ENCODE measurements around the gene RAB7A. TPM values are rescaled to one million over a fixed set of nuclear protein-coding genes. Genes with fewer than 3 reads are reported as not detected.

RAB7A gene
- total and polyA plus RNA-seq, 2 experiments from 2014 or later, result 108 to 269 TPM

DNA sequence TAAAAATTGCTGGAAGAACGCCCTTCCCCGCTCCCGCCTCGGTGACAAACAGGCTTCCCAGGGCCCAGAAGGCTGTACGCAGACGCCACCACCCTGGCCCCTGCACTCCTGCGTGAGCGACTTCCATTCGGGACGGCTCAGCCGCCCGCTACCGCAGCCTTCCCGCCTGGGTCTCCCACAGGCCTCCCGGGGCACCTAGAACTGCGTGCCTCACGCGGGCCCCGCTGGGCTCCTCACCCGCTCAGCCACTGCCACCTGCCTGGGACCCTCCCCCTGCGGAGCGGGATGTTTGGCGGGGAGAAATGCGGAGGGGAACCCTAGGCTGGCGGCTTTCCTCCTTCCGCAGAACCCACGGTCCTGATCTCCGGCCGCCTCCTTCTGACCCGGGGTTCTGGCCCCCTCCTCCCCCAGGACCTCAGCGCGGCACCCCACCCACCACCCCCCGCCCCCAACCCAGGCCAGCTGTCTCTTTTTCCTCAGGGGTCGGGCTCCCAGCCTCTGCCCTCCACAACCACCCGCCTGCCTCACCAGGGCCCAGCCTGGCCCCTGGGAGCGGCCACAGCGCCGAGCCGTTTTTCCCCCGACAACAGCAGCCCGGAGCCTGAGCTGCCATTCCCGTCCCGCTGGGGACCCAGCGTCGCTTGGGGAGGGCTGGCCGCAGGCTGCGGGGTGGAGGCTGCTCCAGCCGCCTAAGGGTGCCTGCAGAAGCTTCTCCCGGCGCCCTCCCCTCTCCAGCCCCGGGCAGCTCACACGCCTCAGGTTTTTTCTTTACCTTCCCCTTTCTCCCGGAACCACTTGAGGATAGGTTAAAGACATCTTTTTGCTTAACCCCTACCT is 27.6 kb upstream of the RAB7A start:
- Histone ChIP-seq H3K27me3 (no peaks in the 10 kb centered on the region), H3K4me2 (peak overlapping the region; percentile 89), H3K4me3 (peak overlapping the region; percentile 57), H3K9me3 (ENCODE audit: low read depth) (no peaks in the 10 kb centered on the region), H3K9me2 (replicated peaks; ENCODE audit: insufficient read depth) (no peaks in the 10 kb centered on the region), H4K20me1 (ENCODE audit: insufficient read depth, poor library complexity, severe bottlenecking) (no peaks in the 10 kb centered on the region), H3K4me1 (ENCODE audit: insufficient read depth) (no peaks in the 10 kb centered on the region), H2AFZ (peak overlapping the region; percentile 98), H3K79me2 (no peaks in the 10 kb centered on the region), H3K27ac (peak overlapping the region; percentile 4), H3K36me3 (replicated peaks; ENCODE audit: insufficient read depth, low read depth) (no peaks in the 10 kb centered on the region)
- no peak for TF ChIP-seq EZH2phosphoT487 (IDR thresholded peaks at IDR 0.05; ENCODE audit: low read depth, severe bottlenecking, unreplicated experiment)
- DNase-seq (ENCODE audit: low spot score), result peak; percentile 56
- WGBS (ENCODE audit: low lambda C conversion rate, missing lambda C conversion rate), result 2% methylated on average over 35 of the region's 53 CpGs

- no peaks in the 10 kb centered on the region for H3K27me3 ChIP-seq
- no peaks in the 10 kb centered on the region for H4K20me1 ChIP-seq (ENCODE audit: insufficient read depth, poor library complexity, severe bottlenecking)
- H2AFZ ChIP-seq, result no peak overlapping the region
- WGBS (ENCODE audit: low lambda C conversion rate, missing lambda C conversion rate), result 71% methylated on average over 11 of the region's 11 CpGs
- H3K9me3 ChIP-seq (ENCODE audit: low read depth), result no peaks in the 10 kb centered on the region
- H3K9me2 ChIP-seq (replicated peaks; ENCODE audit: insufficient read depth), result no peaks in the 10 kb centered on the region
- no peaks in the 10 kb centered on the region for H3K79me2 ChIP-seq
- no peak overlapping the region for H3K4me2 ChIP-seq
- no peak overlapping the region for H3K27ac ChIP-seq
- no peak for TF ChIP-seq EZH2phosphoT487 (IDR thresholded peaks at IDR 0.05; ENCODE audit: low read depth, severe bottlenecking, unreplicated experiment)
- TF ChIP-seq, protein P1, sequence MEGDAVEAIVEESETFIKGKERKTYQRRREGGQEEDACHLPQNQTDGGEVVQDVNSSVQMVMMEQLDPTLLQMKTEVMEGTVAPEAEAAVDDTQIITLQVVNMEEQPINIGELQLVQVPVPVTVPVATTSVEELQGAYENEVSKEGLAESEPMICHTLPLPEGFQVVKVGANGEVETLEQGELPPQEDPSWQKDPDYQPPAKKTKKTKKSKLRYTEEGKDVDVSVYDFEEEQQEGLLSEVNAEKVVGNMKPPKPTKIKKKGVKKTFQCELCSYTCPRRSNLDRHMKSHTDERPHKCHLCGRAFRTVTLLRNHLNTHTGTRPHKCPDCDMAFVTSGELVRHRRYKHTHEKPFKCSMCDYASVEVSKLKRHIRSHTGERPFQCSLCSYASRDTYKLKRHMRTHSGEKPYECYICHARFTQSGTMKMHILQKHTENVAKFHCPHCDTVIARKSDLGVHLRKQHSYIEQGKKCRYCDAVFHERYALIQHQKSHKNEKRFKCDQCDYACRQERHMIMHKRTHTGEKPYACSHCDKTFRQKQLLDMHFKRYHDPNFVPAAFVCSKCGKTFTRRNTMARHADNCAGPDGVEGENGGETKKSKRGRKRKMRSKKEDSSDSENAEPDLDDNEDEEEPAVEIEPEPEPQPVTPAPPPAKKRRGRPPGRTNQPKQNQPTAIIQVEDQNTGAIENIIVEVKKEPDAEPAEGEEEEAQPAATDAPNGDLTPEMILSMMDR (IDR thresholded peaks at IDR 0.05; ENCODE audit: poor library complexity), result no peak
- no peak for TF ChIP-seq EZH2 (IDR thresholded peaks at IDR 0.05; ENCODE audit: borderline replicate concordance)
- no peak overlapping the region for H3K4me3 ChIP-seq
- no peak for DNase-seq (ENCODE audit: low spot score)
- no peaks in the 10 kb centered on the region for H3K4me1 ChIP-seq (ENCODE audit: insufficient read depth)
- no peaks in the 10 kb centered on the region for H3K36me3 ChIP-seq (replicated peaks; ENCODE audit: insufficient read depth, low read depth)
These were observed 24.4 kb upstream of the RAB7A start for GRCh38 chr3:128701342-128702212.

- no peak overlapping the region for H2AFZ ChIP-seq
- H3K4me3 ChIP-seq, result no peak overlapping the region
- no peaks in the 10 kb centered on the region for H3K36me3 ChIP-seq (replicated peaks; ENCODE audit: insufficient read depth, low read depth)
- H3K4me1 ChIP-seq (ENCODE audit: insufficient read depth), result no peaks in the 10 kb centered on the region
- no peak overlapping the region for H3K27ac ChIP-seq
- DNase-seq (ENCODE audit: low spot score), result no peak
- H3K9me3 ChIP-seq (ENCODE audit: low read depth), result no peaks in the 10 kb centered on the region
- H4K20me1 ChIP-seq (ENCODE audit: insufficient read depth, poor library complexity, severe bottlenecking), result no peaks in the 10 kb centered on the region
- H3K4me2 ChIP-seq, result no peak overlapping the region
- no peaks in the 10 kb centered on the region for H3K9me2 ChIP-seq (replicated peaks; ENCODE audit: insufficient read depth)
- WGBS (ENCODE audit: low lambda C conversion rate, missing lambda C conversion rate), result 87% methylated on average over 3 of the region's 3 CpGs
- no peaks in the 10 kb centered on the region for H3K79me2 ChIP-seq
- no peaks in the 10 kb centered on the region for H3K27me3 ChIP-seq
- TF ChIP-seq, protein P1 (IDR thresholded peaks at IDR 0.05; ENCODE audit: poor library complexity), result no peak
- TF ChIP-seq EZH2phosphoT487 (IDR thresholded peaks at IDR 0.05; ENCODE audit: low read depth, severe bottlenecking, unreplicated experiment) (no peak), EZH2 (IDR thresholded peaks at IDR 0.05; ENCODE audit: borderline replicate concordance) (no peak)
These were observed 23.6 kb upstream of the RAB7A start for GRCh38 chr3:128702391-128702790.

GRCh38 chr3:128703561-128703960 is 22.4 kb upstream of the RAB7A start:
- H3K9me3 ChIP-seq (ENCODE audit: low read depth), result no peaks in the 10 kb centered on the region
- no peak for DNase-seq (ENCODE audit: low spot score)
- H4K20me1 ChIP-seq (ENCODE audit: insufficient read depth, poor library complexity, severe bottlenecking), result no peaks in the 10 kb centered on the region
- no peak for TF ChIP-seq EZH2 (IDR thresholded peaks at IDR 0.05; ENCODE audit: borderline replicate concordance)
- TF ChIP-seq EZH2phosphoT487 (IDR thresholded peaks at IDR 0.05; ENCODE audit: low read depth, severe bottlenecking, unreplicated experiment), result no peak
- TF ChIP-seq, protein P1 (IDR thresholded peaks at IDR 0.05; ENCODE audit: poor library complexity), result no peak
- no peak overlapping the region for H3K4me3 ChIP-seq
- H3K27me3 ChIP-seq, result no peaks in the 10 kb centered on the region
- no peaks in the 10 kb centered on the region for H3K4me1 ChIP-seq (ENCODE audit: insufficient read depth)
- H2AFZ ChIP-seq, result no peak overlapping the region
- no peaks in the 10 kb centered on the region for H3K9me2 ChIP-seq (replicated peaks; ENCODE audit: insufficient read depth)
- 97% methylated on average over 5 of the region's 5 CpGs for WGBS (ENCODE audit: low lambda C conversion rate, missing lambda C conversion rate)
- no peaks in the 10 kb centered on the region for H3K79me2 ChIP-seq
- H3K4me2 ChIP-seq, result no peak overlapping the region
- H3K36me3 ChIP-seq (replicated peaks; ENCODE audit: insufficient read depth, low read depth), result no peaks in the 10 kb centered on the region
- no peak overlapping the region for H3K27ac ChIP-seq
